PFSK-1 (cell line): ENCODE measurements around the gene TP53I11.

Source experiments
- FOXP2 ChIP-seq: optimal IDR thresholded peaks from 2 replicates; pipeline ENCODE3; 2011; ENCODE audit warnings: borderline replicate concordance, control low read depth, inconsistent platforms; ENCODE audit not compliant: insufficient read depth; ENCODE audit errors: extremely low read length, extremely low read depth
- POLR2AphosphoS5 ChIP-seq: IDR thresholded peaks from 2 replicates; pipeline ENCODE4 v1.6.1; 2012; ENCODE audit warnings: low read depth, mild to moderate bottlenecking, control low read depth, low read length, moderate library complexity
- SIN3A ChIP-seq: IDR thresholded peaks from 2 replicates; pipeline ENCODE4 v1.6.1; 2012; ENCODE audit warnings: mild to moderate bottlenecking, low read length, moderate library complexity, borderline replicate concordance; ENCODE audit not compliant: insufficient read depth
- TAF1 ChIP-seq: IDR thresholded peaks from 2 replicates; pipeline ENCODE4 v1.6.1; 2012; ENCODE audit warnings: low read length, control low read depth, borderline replicate concordance; ENCODE audit not compliant: insufficient read depth
- TF ChIP-seq, protein P1 (sequence below), 2 experiments: IDR thresholded peaks; 2 replicates each; pipeline versions ENCODE4 v1.6.1 to v1.8.0; 2011 to 2012; ENCODE audit warnings: low read depth in 2 of 2, low read length in 2 of 2, control low read depth in 1 of 2, inconsistent platforms in 1 of 2, mild to moderate bottlenecking in 1 of 2, moderate library complexity in 1 of 2; ENCODE audit not compliant: insufficient read depth in 1 of 2

The TP53I11 gene

DNA sequence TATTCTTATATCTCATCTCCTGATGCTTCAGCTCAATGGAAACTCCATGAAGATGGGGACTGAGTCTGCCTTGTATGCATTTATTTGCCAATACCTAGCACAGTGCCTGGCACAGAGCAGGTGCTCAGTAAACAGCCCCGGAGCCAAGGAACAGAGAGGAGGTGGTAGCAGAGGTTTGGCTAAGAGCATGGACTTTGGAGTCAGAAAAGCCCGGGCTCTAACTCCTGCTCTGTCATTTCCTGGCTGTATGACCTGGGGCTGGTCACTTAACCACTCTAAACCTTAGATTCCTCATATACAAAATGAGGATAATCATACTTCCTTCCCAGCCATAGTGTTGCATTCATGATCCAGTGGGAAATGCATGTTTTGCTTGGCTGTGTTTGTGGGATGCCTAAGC, 36.6 kb downstream of the TP53I11 start:
- TF ChIP-seq, protein P1, sequence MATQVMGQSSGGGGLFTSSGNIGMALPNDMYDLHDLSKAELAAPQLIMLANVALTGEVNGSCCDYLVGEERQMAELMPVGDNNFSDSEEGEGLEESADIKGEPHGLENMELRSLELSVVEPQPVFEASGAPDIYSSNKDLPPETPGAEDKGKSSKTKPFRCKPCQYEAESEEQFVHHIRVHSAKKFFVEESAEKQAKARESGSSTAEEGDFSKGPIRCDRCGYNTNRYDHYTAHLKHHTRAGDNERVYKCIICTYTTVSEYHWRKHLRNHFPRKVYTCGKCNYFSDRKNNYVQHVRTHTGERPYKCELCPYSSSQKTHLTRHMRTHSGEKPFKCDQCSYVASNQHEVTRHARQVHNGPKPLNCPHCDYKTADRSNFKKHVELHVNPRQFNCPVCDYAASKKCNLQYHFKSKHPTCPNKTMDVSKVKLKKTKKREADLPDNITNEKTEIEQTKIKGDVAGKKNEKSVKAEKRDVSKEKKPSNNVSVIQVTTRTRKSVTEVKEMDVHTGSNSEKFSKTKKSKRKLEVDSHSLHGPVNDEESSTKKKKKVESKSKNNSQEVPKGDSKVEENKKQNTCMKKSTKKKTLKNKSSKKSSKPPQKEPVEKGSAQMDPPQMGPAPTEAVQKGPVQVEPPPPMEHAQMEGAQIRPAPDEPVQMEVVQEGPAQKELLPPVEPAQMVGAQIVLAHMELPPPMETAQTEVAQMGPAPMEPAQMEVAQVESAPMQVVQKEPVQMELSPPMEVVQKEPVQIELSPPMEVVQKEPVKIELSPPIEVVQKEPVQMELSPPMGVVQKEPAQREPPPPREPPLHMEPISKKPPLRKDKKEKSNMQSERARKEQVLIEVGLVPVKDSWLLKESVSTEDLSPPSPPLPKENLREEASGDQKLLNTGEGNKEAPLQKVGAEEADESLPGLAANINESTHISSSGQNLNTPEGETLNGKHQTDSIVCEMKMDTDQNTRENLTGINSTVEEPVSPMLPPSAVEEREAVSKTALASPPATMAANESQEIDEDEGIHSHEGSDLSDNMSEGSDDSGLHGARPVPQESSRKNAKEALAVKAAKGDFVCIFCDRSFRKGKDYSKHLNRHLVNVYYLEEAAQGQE (IDR thresholded peaks at IDR 0.05; ENCODE audit: insufficient read depth in 1 of 2, low read depth in 2 of 2, low read length in 2 of 2) = no peak
- TF ChIP-seq TAF1 (no peak), POLR2AphosphoS5 (no peak), FOXP2 (no peak), SIN3A (no peak)

DNA sequence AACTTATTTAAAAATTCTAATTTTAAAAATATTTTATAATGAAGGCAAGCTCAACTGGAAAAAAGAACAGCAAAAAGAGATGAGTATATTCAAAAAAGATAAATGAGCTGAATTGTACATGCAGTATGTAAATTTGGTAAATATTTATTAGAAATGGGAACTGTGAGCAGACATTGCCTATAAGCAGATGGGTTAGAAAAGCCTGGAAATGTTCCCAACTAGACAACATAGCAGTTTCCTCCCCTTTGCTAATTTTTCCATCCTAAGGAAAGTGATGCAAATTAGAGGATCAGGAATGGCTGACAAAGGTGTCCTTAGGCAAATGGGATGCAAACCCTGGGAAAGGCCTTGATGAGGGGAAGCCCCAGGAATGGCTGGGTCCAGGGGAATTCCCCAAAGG, 37.2 kb downstream of the TP53I11 start:
- TF ChIP-seq FOXP2 (no peak), SIN3A (no peak), POLR2AphosphoS5 (no peak), TAF1 (no peak)
- TF ChIP-seq, protein P1 (IDR thresholded peaks at IDR 0.05; ENCODE audit: insufficient read depth in 1 of 2, low read depth in 2 of 2, low read length in 2 of 2) = no peak

DNA sequence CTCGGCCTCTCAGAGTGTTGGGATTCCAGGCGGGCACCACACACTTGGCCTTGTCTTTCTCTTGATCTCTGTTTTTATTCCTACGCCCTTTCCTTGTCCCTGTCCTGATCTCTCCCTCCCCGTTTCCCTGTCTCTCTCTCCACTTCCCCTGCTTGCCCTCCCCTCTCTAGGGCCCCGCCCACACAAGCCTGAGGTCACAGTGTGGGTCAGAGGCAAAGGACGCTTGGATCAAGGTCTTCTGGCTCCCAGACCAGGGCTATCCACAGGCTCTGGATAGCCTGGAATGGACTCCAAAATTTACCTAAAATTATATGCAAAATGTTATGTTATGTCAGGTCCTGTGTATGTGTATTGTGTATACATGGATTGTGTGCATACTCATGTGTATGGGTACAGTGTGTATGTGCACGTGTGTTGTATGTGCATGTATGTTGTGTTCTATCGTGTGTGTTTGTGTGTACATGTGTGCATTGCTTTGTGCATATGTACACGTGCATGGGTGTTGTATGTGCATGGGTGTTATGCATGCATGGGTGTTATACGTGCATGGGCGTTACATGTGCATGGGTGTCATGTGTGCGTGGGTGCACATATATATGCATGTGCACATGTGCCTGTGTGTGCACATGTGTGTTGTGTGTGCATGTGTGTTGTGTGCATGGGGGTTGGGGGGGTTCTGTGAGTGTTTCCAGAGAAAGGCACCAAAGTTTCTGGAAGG, 38.3 kb downstream of the TP53I11 start:
- TF ChIP-seq TAF1 (no peak), FOXP2 (no peak), SIN3A (no peak), POLR2AphosphoS5 (no peak)
- TF ChIP-seq, protein P1 (IDR thresholded peaks at IDR 0.05; ENCODE audit: insufficient read depth in 1 of 2, low read depth in 2 of 2, low read length in 2 of 2) = no peak

DNA sequence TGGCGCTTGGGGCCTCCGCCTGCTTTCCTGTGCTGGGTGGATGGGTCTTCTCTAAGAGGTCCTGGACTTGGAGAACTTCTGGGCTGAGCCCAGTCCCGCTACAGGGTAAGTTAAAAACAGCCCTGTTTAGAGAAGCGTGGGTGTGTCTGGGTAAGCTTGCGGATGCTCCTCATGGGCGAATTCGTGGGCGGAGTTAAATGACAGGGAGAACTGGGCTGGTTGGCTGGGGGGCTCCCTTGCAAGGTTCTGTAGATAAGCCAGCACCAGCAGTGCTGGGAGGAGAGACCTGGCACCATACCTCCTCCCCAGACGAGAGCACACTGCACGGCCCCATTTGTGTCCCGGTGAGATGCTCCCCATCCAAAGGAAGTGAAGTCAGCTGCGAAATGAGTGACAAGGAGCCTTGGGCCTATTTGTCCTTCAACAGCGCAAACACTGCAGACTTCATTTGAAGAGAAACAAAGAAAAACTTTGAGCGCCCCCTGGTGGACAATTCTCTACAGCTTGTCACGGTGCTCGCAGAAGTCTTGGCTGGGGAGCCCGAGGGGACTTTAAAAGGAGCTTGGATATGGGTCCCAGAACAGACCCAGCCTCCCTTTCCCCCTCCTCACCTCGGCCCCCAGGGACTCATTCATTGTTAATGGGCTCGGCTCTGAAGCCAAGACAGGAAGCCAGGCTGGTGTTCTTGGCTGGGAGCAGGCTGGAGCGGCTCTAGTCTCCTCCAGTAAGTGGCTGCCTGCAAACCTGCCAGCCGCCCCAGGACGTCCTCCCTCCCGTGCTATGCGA, 39.5 kb downstream of the TP53I11 start:
- TF ChIP-seq, protein P1 (IDR thresholded peaks at IDR 0.05; ENCODE audit: insufficient read depth in 1 of 2, low read depth in 2 of 2, low read length in 2 of 2) = no peak
- TF ChIP-seq TAF1 (no peak), SIN3A (no peak), POLR2AphosphoS5 (no peak), FOXP2 (no peak)

DNA sequence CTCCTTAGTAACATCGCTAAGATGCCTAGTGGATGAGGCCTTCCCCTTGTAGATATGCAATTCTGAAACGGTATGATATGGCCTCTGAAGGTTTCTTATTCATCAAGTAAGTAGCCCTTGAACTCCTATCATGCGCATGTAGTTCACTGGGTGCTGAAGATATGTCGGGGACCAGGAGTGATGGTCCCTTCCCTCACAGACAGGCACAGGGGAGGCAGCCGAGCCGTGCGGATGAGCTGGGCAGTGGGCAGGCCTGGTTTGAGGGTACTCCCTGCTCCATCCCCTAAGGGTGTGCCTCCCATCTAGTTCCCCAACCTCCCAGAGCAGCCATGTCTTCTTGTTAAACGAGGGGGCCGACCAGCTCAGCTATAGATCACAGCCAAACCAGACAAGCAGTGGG, 40.1 kb downstream of the TP53I11 start:
- TF ChIP-seq FOXP2 = no peak
- TF ChIP-seq, protein P1 (IDR thresholded peaks at IDR 0.05; ENCODE audit: insufficient read depth in 1 of 2, low read depth in 2 of 2, low read length in 2 of 2) = no peak
- no peak for TF ChIP-seq TAF1
- TF ChIP-seq SIN3A = no peak
- TF ChIP-seq POLR2AphosphoS5 = no peak
